ENCODE results near the gene FAM222A. TPM values are rescaled to one million over a fixed set of nuclear protein-coding genes. Genes with fewer than 3 reads are reported as not detected.

FAM222A gene
- total RNA-seq, 1 experiment from 2014 or later = 3.7 TPM

- no peak overlapping the region for H2AFZ ChIP-seq (ENCODE audit: low read depth, low read length, poor library complexity, severe bottlenecking)
Measured at GRCh38 chr12:109679501-109680263, 33.9 kb upstream of the FAM222A start.

GRCh38 chr12:109680264-109681005 is 33.2 kb upstream of the FAM222A start:
- H3K4me2 ChIP-seq (ENCODE audit: low read length) = no peak overlapping the region
- POLR2A ChIA-PET = no interaction called here
- no peaks in the 10 kb centered on the region for H3K79me2 ChIP-seq (ENCODE audit: insufficient read depth, low read length)
- no peaks in the 10 kb centered on the region for H4K20me1 ChIP-seq (ENCODE audit: insufficient read depth)
- ATAC-seq (no peak), DNase-seq (ENCODE audit: low read depth, low spot score) (no peak)
- H3K36me3 ChIP-seq (ENCODE audit: control insufficient read depth in 1 of 2, insufficient read depth in 2 of 2, low read length in 2 of 2) = no peaks in the 10 kb centered on the region
- H3K9ac ChIP-seq (ENCODE audit: low read length) = no peak overlapping the region
- BruUV-seq (replicated peaks) = no TSS peak
- H3K4me3 ChIP-seq (replicated peaks in 1 of 2; ENCODE audit: low read depth in 1 of 2, low read length in 2 of 2) = no peak overlapping the region
- RAD21 ChIA-PET (ENCODE audit: low non-redundant PET in 1 of 2, low total read pairs in 2 of 2, uncharacterized antibody in 2 of 2, unreplicated experiment in 2 of 2) = no interaction called here
- H3K4me1 ChIP-seq (ENCODE audit: control insufficient read depth in 1 of 2, insufficient read depth in 2 of 2, low read length in 2 of 2) = no peaks in the 10 kb centered on the region
- no peaks in the 10 kb centered on the region for H3K9me2 ChIP-seq (ENCODE audit: insufficient read depth)
- intact Hi-C loops (cut with micrococcal nuclease) = no loop called here
- H2AFZ ChIP-seq (ENCODE audit: low read depth, low read length, poor library complexity, severe bottlenecking) = no peak overlapping the region
- TF ChIP-seq CTCF (IDR thresholded peaks at IDR 0.05 in 2 of 3, conservative IDR thresholded peaks at IDR 0.05 in 1 of 3; ENCODE audit: borderline replicate concordance in 1 of 3, insufficient read depth in 1 of 3, low read depth in 2 of 3, low read length in 2 of 3) (no peak), POLR2AphosphoS5 (IDR thresholded peaks at IDR 0.05; ENCODE audit: low read depth, low read length) (no peak), REST (IDR thresholded peaks at IDR 0.05; ENCODE audit: low read depth) (no peak), CEBPB (IDR thresholded peaks at IDR 0.05; ENCODE audit: low read depth) (no peak), SIN3A (IDR thresholded peaks at IDR 0.05; ENCODE audit: low read depth) (no peak), YY1 (IDR thresholded peaks at IDR 0.05; ENCODE audit: extremely low read depth, insufficient replicate concordance, low read depth, low read length) (no peak), RAD21 (IDR thresholded peaks at IDR 0.05; ENCODE audit: low read depth) (no peak)
- no peaks in the 10 kb centered on the region for H3K9me3 ChIP-seq (ENCODE audit: control insufficient read depth in 1 of 2, insufficient read depth in 1 of 2, low read depth in 1 of 2, low read length in 2 of 2)
- peaks cover 3% of the 10 kb centered on the region; the same call in 1 of the 2 replicates for H3K27me3 ChIP-seq (ENCODE audit: insufficient read depth, low read length)
- no peak overlapping the region for H3K27ac ChIP-seq (ENCODE audit: low read depth, low read length)
- CTCF ChIA-PET = no interaction called here

More at GRCh38 chr12:109679501-109680263, 33.9 kb upstream of the FAM222A start:
- DNase-seq (ENCODE audit: low read depth, low spot score) (no peak), ATAC-seq (no peak)
- H3K36me3 ChIP-seq (ENCODE audit: control insufficient read depth in 1 of 2, insufficient read depth in 2 of 2, low read length in 2 of 2) = no peaks in the 10 kb centered on the region
- RAD21 ChIA-PET (ENCODE audit: low non-redundant PET in 1 of 2, low total read pairs in 2 of 2, uncharacterized antibody in 2 of 2, unreplicated experiment in 2 of 2) = no interaction called here
- H3K4me3 ChIP-seq (replicated peaks in 1 of 2; ENCODE audit: low read depth in 1 of 2, low read length in 2 of 2) = no peak overlapping the region
- no peak overlapping the region for H3K4me2 ChIP-seq (ENCODE audit: low read length)
- H3K27me3 ChIP-seq (ENCODE audit: insufficient read depth, low read length) = peaks cover 3% of the 10 kb centered on the region; the same call in 1 of the 2 replicates
- H3K27ac ChIP-seq (ENCODE audit: low read depth, low read length) = no peak overlapping the region
- H3K4me1 ChIP-seq (ENCODE audit: control insufficient read depth in 1 of 2, insufficient read depth in 2 of 2, low read length in 2 of 2) = no peaks in the 10 kb centered on the region
- POLR2A ChIA-PET = interaction anchor here (0.9 kb wide), 1 partner anchor 35 kb away, joined by 3 read pairs; no protein-coding TSS in a partner anchor
- no peaks in the 10 kb centered on the region for H4K20me1 ChIP-seq (ENCODE audit: insufficient read depth)
- no peaks in the 10 kb centered on the region for H3K79me2 ChIP-seq (ENCODE audit: insufficient read depth, low read length)
- intact Hi-C loops (cut with micrococcal nuclease) = no loop called here
- CTCF ChIA-PET = no interaction called here
- H3K9me3 ChIP-seq (ENCODE audit: control insufficient read depth in 1 of 2, insufficient read depth in 1 of 2, low read depth in 1 of 2, low read length in 2 of 2) = no peaks in the 10 kb centered on the region
- H3K9me2 ChIP-seq (ENCODE audit: insufficient read depth) = no peaks in the 10 kb centered on the region
- no peak for TF ChIP-seq ZFX (IDR thresholded peaks at IDR 0.05)
- TF ChIP-seq POLR2A (IDR thresholded peaks at IDR 0.05; ENCODE audit: borderline replicate concordance, extremely low read depth, insufficient read depth, insufficient read length) = no peak
- TF ChIP-seq ELF1 (IDR thresholded peaks at IDR 0.05; ENCODE audit: borderline replicate concordance, low read depth) = no peak
- TF ChIP-seq TCF7L2 (IDR thresholded peaks at IDR 0.05; ENCODE audit: borderline replicate concordance, extremely low read depth, insufficient read depth, insufficient read length) = no peak
- no peak overlapping the region for H3K9ac ChIP-seq (ENCODE audit: low read length)
- BruUV-seq (replicated peaks) = no TSS peak
